Amniotic epithelial cell (primary cell): ENCODE measurements around the gene POLA2.
"Not testable (repeated sequence)": the region's sequence is repeated elsewhere in the genome, so short reads cannot be mapped to it uniquely, and the experiment has no call there.

ENCODE experiments used
- DNase-seq: peaks from one replicate; pipeline ENCODE4 v3.0.0-alpha.2; 2010; ENCODE audit warnings: low read depth

The POLA2 gene

GRCh38 chr11:65242389-65242788, 19.4 kb upstream of the POLA2 start:
- DNase-seq, result no peak

- DNase-seq, result no peak
Observed at GRCh38 chr11:65243797-65244196, 18.0 kb upstream of the POLA2 start.

GRCh38 chr11:65245046-65245445, 16.7 kb upstream of the POLA2 start:
- not testable (repeated sequence) for DNase-seq

GRCh38 chr11:65246506-65246905, 15.3 kb upstream of the POLA2 start:
- no peak for DNase-seq

GRCh38 chr11:65248184-65248710, 13.5 kb upstream of the POLA2 start:
- DNase-seq, result not testable (repeated sequence)

GRCh38 chr11:65251476-65251875, 10.3 kb upstream of the POLA2 start:
- DNase-seq, result peak; percentile 87

GRCh38 chr11:65254724-65255123, 7.0 kb upstream of the POLA2 start:
- DNase-seq, result peak; percentile 18

- no peak for DNase-seq
Observed at GRCh38 chr11:65258988-65259387, 2.8 kb upstream of the POLA2 start.

GRCh38 chr11:65260302-65260701, 1.5 kb upstream of the POLA2 start:
- DNase-seq, result no peak

GRCh38 chr11:65260756-65261590, 789 bp upstream of the POLA2 start:
- DNase-seq, result no peak

- DNase-seq, result no peak
Observed at GRCh38 chr11:65262381-65262680, 569 bp downstream of the POLA2 start.

GRCh38 chr11:65262776-65263175, 1.0 kb downstream of the POLA2 start:
- no peak for DNase-seq

- DNase-seq, result not testable (repeated sequence)
Observed at GRCh38 chr11:65264747-65265146, 3.0 kb downstream of the POLA2 start.

GRCh38 chr11:65266210-65266609, 4.4 kb downstream of the POLA2 start:
- no peak for DNase-seq

- peak; percentile 99 for DNase-seq
Observed at GRCh38 chr11:65274735-65275682, 13.2 kb downstream of the POLA2 start.

- DNase-seq, result no peak
Observed at GRCh38 chr11:65275906-65276305, 14.1 kb downstream of the POLA2 start.

- peak; percentile 35 for DNase-seq
Observed at GRCh38 chr11:65277631-65278277, 16.0 kb downstream of the POLA2 start.

- peak; percentile 23 for DNase-seq
Observed at GRCh38 chr11:65278356-65278755, 16.6 kb downstream of the POLA2 start.

- DNase-seq, result no peak
Observed at GRCh38 chr11:65279279-65279678, 17.5 kb downstream of the POLA2 start.

GRCh38 chr11:65279741-65280440, 18.1 kb downstream of the POLA2 start:
- DNase-seq, result peak; percentile 98

- DNase-seq, result no peak
Observed at GRCh38 chr11:65280646-65281045, 18.9 kb downstream of the POLA2 start.

GRCh38 chr11:65286686-65287085, 24.9 kb downstream of the POLA2 start:
- no peak for DNase-seq
